DMS153 treated with DMSO at 0.1 percent for 48 hours (cell line): ENCODE measurements around the gene ZSCAN18.
A peak's percentile ranks its signal among the peaks of the same experiment; 100 is the strongest.

Experiments
- DNase-seq: peaks from one replicate; lab custom pipeline; 2025; ENCODE audit not compliant: unreplicated experiment; lab: John Stamatoyannopoulos, UW

The ZSCAN18 gene

DNA sequence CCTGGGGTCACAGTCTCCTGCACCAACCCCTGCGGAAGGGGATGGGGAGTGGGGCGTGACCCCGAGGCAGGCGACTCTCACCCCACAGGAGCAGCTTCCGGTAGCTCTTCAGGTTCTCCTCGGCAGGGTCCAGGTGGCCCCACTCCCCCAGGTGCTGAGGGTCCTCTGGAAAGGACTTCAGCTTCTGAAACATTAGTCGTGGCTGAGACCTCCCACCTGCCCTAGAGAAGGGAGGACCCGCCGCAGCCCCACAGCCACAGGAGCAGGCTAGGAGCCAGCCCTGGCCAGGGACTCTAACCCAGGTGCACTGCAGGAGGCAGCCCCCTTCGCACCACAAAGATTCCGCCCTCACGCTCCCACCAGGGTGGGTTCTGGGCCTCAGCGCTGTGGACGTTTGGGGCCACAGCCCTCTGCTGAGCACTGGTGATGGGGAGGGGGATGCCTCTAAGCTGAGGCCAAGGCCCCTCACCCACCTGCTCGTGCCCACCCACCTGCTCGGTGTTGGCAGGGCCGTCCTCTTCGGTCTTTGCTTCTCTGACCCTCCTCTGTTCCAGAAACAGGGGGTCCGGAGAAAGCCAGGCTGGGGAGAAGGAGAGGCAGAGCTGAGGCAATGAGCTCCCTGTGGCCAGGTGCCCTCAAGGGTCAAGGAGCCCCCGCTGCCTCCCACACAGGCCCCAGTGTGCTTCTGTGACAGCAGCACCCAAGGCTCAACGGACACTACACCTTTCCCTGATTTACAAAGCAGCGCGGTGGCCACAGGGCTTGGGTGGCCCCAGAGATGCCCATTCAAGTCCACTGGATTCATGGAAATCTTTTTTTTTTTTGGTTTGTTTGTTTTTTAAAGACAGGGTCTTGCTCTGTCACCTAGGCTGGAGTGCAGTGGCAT is 11.0 kb downstream of the ZSCAN18 start:
- DNase-seq = no peak

- DNase-seq = no peak
Measured at GRCh38 chr19:58085348-58085875, 12.6 kb downstream of the ZSCAN18 start.

DNA sequence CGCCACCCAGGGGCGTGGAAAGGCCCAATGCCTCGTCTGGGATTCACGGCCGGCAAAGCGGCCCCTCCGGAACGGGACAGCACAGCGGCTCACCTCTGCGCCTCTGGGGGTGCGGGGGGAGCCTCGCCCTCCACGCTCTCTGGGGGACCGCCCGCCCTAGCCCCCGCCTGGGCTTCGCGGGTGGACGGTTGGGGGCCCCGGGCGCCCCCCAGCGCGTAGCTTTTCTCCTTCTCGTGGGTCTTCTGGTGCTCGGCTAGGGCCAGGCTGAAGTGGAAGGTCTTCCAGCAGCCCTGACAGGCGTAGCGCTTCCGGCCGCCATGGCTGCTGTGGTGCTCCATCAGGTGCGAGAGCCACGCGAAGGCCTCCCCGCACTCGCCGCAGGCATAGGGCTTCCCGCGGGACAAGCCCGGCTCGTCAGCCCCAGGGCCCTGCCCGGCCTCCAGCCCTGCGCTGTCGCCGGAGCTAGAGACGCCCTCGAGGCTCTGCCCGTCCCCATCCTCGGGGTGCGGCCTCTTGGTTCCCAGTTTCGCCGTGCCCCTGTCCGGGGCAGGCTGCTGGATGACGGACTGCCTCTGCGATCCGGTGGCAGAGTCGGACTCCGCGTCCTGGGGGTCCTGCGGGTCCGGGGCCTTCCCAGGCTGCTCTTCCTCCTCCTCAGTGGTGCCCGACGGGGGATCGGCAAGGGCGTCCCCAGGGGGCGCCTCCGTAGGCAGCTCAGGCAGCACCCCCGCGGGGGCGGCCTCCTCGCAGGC is 13.3 kb downstream of the ZSCAN18 start:
- DNase-seq = no peak

GRCh38 chr19:58083021-58083420 is 15.0 kb downstream of the ZSCAN18 start:
- DNase-seq = no peak

DNA sequence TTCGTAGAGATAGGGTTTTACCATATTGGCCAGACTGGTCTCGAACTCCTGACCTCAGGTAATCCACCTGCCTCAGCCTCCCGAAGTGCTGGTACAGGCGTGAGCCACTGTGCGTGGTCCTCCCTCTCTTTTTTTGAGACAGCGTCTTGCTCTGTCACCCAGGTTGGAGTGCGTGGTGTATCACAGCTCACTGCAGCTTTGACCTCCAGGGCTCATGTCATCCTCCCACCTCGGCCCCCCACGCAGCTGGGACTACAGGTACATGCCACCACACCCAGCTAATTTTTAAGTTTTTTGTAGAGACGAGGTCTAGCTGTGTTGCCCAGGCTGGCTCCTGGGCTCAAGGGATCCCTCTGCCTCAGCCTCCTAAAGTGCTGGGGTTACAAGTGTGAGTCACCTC is 18.2 kb downstream of the ZSCAN18 start:
- DNase-seq = no peak

- no peak for DNase-seq
Measured at GRCh38 chr19:58067240-58067912, 30.7 kb downstream of the ZSCAN18 start.

- no peak for DNase-seq
Measured at GRCh38 chr19:58063712-58064111, 34.3 kb downstream of the ZSCAN18 start.

- no peak for DNase-seq
Measured at GRCh38 chr19:58060231-58060630, 37.8 kb downstream of the ZSCAN18 start.

GRCh38 chr19:58059671-58060078 is 38.4 kb downstream of the ZSCAN18 start:
- DNase-seq = no peak

DNA sequence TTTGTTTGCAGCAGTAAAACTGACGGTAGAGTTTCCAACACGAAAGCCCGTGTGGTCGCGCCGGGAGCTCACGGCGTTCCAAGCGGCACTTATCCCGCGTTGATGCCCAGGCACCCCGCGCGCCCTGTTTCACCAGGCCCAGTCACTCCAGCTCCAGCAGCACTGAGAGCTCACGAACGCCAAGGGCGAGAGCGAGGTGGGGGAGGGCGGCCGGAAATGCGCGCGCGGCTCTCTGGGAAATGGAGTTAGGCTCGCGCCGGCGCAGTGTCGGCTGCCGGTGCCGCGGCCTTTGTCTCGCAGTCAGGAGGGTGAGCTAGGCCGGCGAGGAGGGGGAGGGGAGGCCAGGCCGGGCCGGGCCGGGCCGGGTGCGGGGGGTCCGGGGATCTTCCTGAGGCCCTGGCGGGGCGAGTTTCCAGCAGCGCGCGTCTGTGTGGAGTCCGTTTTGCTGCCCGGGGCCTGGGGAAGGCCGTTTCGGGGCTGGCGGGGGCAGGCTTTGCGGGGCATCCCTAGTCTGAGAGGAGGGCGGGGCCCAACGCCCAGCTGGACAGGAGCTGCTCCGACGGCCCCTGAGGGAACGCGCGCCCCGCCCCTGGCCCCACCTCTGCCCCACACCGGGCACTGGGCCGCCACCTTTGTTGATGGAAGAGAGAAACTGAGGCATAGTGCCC is 38.9 kb downstream of the ZSCAN18 start, which contains the start of gene ZNF135:
Gene ZNF135, plus strand, starts transcription at position 280 of the 668 bp plus-strand sequence. CDS start 721 bp downstream, outside the sequence.
- DNase-seq = peak; percentile 38

GRCh38 chr19:58058467-58058866 is 39.6 kb downstream of the ZSCAN18 start:
- no peak for DNase-seq

GRCh38 chr19:58056861-58057260 is 41.2 kb downstream of the ZSCAN18 start:
- no peak for DNase-seq

GRCh38 chr19:58056261-58056660 is 41.8 kb downstream of the ZSCAN18 start:
- no peak for DNase-seq

DNA sequence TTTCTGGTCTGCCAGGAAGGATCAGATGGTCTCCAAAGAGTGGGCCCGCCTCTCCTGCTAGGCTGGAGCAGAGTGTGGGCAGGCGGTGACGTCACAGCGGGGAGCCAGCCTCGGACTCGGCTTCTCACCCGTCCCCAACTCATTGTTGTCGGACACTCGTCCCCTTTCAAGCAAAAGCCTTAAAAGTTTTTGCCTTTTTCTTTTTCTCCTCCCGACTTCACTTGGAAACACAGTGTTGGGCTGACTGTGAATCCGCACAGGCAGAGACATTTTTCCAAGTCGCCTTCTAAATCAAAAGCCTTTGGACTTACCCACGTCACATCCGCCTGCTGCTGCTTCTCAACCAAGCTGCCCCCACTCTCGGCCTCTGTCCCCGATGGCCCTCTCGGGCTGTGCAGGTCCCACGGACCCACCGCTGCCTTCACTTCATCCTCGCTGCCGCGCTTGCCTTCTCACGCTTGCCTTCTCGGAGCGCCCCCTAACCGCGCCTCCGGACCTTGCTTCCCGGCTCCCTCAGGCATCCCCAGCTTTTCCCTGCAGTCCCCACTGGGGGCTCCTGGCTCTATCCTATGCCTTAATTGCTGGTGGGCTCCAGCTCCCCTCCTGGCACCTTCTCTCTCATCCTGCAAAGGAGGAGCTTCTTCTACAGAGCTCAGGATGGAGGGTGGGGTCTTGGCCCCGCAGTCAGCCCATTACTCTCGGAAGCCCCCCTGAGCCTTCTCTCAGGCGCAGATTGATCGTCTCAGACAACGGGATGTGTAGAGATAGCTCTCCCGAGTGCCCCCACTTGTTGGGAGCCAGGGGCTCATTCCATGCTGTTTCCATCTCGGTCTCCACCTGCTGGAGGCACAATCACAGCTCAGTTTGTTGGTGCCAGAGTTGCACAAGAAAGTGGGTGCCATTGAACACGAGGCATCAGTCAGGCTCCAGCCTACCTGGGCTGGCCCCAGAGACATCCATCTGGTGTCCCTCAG is 42.8 kb downstream of the ZSCAN18 start:
- no peak for DNase-seq

DNA sequence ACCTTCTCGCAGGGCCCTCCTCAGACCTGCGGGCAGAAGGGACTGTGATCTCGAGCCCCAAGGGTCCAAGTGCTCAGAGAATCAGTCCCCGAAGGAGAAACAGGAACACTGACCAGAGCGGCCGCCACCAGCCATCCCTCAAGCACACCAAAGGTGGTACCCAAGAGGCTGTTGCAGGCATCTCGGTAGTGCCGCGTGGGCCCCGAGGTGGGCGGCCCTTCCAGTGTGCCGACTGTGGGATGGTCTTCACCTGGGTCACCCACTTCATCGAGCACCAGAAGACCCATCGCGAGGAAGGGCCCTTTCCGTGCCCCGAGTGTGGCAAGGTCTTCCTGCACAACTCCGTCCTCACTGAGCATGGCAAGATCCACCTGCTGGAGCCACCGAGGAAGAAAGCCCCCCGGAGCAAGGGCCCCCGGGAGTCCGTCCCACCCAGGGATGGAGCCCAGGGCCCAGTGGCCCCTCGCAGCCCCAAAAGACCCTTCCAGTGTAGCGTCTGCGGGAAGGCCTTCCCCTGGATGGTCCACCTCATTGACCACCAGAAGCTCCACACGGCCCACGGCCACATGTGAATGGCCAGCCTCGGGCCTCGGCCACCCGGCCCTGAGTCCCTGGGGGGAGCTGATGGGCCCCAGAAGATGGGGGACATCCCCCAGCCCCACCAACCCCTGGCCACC is 44.4 kb downstream of the ZSCAN18 start:
- DNase-seq = no peak

- no peak for DNase-seq
Measured at GRCh38 chr19:58052256-58052655, 45.8 kb downstream of the ZSCAN18 start.

DNA sequence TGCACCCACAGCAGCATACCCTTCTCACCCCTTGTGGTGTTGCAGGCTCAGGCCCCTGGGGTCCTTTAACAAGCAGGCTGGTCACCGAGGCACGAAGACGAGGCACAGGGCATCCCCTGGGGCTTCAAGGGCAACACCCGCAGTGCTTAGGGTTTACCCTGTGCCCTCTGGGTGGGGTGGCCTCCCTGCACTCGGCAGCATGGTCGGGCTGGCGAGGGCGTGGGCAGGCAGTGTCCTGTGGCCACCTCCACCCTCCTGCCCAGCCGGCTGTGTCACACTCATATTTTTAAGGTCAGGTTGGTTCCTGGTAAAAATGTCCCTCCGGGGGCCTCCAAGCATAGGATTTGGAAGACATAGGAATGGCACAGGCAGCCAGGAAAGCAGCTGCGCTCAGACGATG is 50.4 kb downstream of the ZSCAN18 start:
- DNase-seq = no peak

GRCh38 chr19:58046856-58047255 is 51.2 kb downstream of the ZSCAN18 start:
- no peak for DNase-seq
